Astrocyte of the spinal cord (primary cell): ENCODE results near the gene IQCH.

Source experiments
- DNase-seq: peaks from one replicate; pipeline ENCODE4 v3.0.0; 2011; ENCODE audit warnings: low read depth, low spot score
- H3K4me3 ChIP-seq: 2 replicates; pipeline ENCODE4 v1.5.1; 2011; ENCODE audit warnings: low read depth, mild to moderate bottlenecking, low read length, moderate library complexity
- in situ Hi-C: cut with HindIII; loops from 2 replicates; pipeline ENCODE4 v1.10.0; 2017; ENCODE audit warnings: low sequenced_read_pairs
- TF ChIP-seq, protein P1 (sequence below): IDR thresholded peaks from 2 replicates; pipeline ENCODE4 v1.5.1; 2012; ENCODE audit warnings: low read depth, mild to moderate bottlenecking, low read length, inconsistent platforms

IQCH gene

DNA sequence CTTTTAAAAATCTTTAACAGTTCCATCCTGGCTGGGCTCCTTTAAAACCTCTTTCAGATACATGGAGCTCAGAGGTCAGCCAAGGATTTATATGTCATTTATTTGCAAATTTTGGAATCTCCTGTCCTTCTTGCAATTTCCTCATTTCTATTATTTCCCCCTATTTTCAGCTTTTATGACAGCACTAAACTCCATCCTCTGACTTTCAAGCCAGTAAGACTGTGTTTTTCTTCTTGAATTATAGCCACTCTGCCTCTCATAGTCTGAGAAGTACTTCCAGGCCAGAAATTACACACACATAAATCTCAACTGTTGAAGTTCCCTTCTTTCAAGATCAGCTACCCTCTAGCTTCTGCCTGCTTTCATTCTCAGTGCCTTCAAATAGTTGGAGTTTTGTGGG, 73.2 kb downstream of the IQCH start:
- TF ChIP-seq, protein P1, sequence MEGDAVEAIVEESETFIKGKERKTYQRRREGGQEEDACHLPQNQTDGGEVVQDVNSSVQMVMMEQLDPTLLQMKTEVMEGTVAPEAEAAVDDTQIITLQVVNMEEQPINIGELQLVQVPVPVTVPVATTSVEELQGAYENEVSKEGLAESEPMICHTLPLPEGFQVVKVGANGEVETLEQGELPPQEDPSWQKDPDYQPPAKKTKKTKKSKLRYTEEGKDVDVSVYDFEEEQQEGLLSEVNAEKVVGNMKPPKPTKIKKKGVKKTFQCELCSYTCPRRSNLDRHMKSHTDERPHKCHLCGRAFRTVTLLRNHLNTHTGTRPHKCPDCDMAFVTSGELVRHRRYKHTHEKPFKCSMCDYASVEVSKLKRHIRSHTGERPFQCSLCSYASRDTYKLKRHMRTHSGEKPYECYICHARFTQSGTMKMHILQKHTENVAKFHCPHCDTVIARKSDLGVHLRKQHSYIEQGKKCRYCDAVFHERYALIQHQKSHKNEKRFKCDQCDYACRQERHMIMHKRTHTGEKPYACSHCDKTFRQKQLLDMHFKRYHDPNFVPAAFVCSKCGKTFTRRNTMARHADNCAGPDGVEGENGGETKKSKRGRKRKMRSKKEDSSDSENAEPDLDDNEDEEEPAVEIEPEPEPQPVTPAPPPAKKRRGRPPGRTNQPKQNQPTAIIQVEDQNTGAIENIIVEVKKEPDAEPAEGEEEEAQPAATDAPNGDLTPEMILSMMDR, result no peak
- in situ Hi-C loops, result no loop called here
- H3K4me3 ChIP-seq, result no peak overlapping the region
- DNase-seq, result no peak

- TF ChIP-seq, protein P1, result no peak
- in situ Hi-C loops, result no loop called here
- H3K4me3 ChIP-seq, result no peak overlapping the region
- no peak for DNase-seq
Measured at GRCh38 chr15:67329984-67330733, 75.6 kb downstream of the IQCH start.

GRCh38 chr15:67331676-67332075, 77.1 kb downstream of the IQCH start:
- TF ChIP-seq, protein P1, result no peak
- H3K4me3 ChIP-seq, result no peak overlapping the region
- DNase-seq, result no peak
- in situ Hi-C loops, result no loop called here

GRCh38 chr15:67335026-67335425, 80.4 kb downstream of the IQCH start:
- TF ChIP-seq, protein P1, result no peak
- no peak for DNase-seq
- in situ Hi-C loops, result no loop called here
- H3K4me3 ChIP-seq, result no peak overlapping the region

DNA sequence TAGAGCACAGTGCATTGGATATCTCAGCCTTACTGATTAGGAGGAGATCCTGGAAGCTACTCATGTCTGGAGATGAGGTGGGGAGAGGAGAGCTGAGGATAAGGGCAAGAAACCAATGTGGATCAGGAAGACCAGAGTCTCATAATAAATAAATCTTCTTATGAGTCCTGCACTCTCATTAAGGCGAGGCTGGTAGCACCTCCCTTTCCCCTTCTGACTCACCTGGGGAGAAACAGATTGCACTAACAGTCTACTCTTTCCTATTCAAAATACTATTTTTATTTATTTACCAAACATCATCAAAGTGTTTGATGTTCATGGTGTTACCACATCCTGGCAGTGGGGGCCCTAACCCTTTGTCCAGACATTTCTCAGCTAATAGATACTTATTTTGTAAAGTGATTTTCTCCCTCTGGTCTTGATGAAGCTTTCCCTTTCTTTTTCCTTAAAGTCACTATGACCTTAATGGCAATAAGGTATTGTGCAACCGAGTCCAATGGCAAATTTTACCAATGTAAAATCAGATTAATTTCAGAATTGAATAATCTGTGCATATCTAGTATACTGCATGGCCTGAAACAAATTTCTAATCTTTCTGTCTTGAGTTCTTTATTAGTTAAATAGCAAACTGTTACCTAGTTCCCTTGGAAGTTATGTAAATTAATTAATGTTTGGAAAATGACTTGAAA, 81.1 kb downstream of the IQCH start:
- in situ Hi-C loops, result no loop called here

DNA sequence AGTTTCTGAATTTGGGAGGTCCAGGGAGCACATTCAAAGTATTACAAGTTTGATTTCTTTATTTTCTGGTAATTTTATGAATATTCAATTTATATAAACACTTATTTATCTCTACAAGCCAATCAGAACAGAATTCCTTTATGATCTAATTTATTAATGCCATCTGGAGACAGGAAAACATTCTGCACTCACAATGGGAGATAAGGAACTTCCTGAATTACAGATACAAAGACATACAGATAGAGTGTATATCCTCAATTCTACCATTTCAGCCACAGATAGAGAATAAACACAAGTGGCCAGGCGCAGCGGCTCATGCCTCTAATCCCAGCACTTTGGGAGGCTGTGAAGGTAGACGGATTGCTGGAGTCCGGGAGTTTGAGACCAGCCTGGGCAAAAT, 86.0 kb downstream of the IQCH start:
- no peak overlapping the region for H3K4me3 ChIP-seq
- TF ChIP-seq, protein P1, result no peak
- no peak for DNase-seq
- in situ Hi-C loops, result no loop called here

More for the DNA sequence above, 81.1 kb downstream of the IQCH start:
- no peak for DNase-seq
- H3K4me3 ChIP-seq, result no peak overlapping the region
- TF ChIP-seq, protein P1, result no peak
